SU-DHL-6 (cell line): ENCODE results near the gene ABCC4.

Experiments used
- EZH2phosphoT487 ChIP-seq: fragments of 200-600 bp; sonication (generic), shearing (Covaris generic); conservative IDR thresholded peaks from 2 replicates; pipeline ENCODE4 v1.6.1; 2018; ENCODE audit warnings: mild to moderate bottlenecking, antibody characterized with exemption, low read length, moderate library complexity, mixed read lengths
- TF ChIP-seq, protein P1 (sequence below): fragments of 200-600 bp; sonication (generic); IDR thresholded peaks from one replicate; pipeline ENCODE4 v1.5.1; 2017; ENCODE audit warnings: antibody characterized with exemption, mild to moderate bottlenecking, low read length, moderate library complexity; ENCODE audit not compliant: insufficient read depth, poor library complexity, severe bottlenecking

DNA sequence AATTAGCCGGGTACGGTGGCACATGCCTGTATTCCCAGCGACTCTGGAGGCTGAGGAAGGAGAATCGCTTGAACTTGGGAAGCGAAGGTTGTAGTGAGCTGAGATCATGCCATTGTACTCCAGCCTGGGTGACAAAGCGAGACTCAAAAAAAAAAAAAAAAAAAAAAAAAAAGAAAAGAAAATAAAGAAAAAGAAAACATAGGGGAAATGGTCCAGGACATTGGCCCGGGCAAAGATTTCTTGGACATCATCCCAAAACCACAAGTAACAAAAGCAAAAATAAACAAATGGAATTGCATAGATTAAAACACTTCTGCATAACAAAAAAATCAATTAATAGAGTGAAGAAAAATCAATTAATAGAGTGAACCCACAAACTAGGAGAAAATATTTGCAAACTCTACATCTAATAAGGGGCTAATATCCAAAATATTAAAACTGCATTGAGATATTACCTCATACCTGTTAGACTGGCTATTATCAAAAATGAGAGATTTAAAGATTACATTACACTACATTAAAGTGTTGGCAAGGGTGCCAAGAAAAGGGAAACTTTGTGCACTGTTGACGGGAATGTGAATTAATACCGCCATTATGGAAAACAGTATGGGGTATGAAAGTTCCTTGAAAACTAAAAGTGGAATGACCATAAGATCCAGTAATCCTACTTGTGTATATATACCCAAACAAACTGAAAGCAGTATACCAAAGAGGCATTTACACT, 18.5 kb upstream of the ABCC4 start:
- TF ChIP-seq, protein P1, sequence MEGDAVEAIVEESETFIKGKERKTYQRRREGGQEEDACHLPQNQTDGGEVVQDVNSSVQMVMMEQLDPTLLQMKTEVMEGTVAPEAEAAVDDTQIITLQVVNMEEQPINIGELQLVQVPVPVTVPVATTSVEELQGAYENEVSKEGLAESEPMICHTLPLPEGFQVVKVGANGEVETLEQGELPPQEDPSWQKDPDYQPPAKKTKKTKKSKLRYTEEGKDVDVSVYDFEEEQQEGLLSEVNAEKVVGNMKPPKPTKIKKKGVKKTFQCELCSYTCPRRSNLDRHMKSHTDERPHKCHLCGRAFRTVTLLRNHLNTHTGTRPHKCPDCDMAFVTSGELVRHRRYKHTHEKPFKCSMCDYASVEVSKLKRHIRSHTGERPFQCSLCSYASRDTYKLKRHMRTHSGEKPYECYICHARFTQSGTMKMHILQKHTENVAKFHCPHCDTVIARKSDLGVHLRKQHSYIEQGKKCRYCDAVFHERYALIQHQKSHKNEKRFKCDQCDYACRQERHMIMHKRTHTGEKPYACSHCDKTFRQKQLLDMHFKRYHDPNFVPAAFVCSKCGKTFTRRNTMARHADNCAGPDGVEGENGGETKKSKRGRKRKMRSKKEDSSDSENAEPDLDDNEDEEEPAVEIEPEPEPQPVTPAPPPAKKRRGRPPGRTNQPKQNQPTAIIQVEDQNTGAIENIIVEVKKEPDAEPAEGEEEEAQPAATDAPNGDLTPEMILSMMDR = no peak
- TF ChIP-seq EZH2phosphoT487 = no peak
